HepG2 (cell line): ENCODE data around the gene ZNF653. TPM values are rescaled to one million over a fixed set of nuclear protein-coding genes. Genes with fewer than 3 reads are reported as not detected.
A peak's percentile ranks its signal among the peaks of the same experiment; 100 is the strongest.
"Not testable (repeated sequence)": the region's sequence is repeated elsewhere in the genome, so short reads cannot be mapped to it uniquely, and the experiment has no call there.

Experiments used
- ATAC-seq: fragments of 200-7000 bp; cut with Tn5 transposase; 3 replicates; pipeline ENCODE4 v1.9.1; 2020; ENCODE audit warnings: mild to moderate bottlenecking, moderate library complexity
- BruUV-seq: library from RNA; stranded (reverse); fragments of 400-500 nt; replicated peaks from 2 replicates; lab custom pipeline; 2021; lab: Mats Ljungman, UMichigan
- CTCF ChIA-PET: fragments of 300-600 bp; formaldehyde crosslinking; extraction: SDS; loops from one replicate; lab custom pipeline; 2021; ENCODE audit warnings: low total read pairs, inconsistent platforms, low intra/inter-chr PET ratio; lab: Yijun Ruan, JAX
- POLR2A ChIA-PET: fragments of 350-600 bp; sonication (Branson Sonifier 250); formaldehyde crosslinking; loops from one replicate; lab custom pipeline; 2020; ENCODE audit warnings: antibody characterized with exemption, inconsistent platforms; lab: Yijun Ruan, JAX
- DNase-seq: peaks from one replicate; pipeline ENCODE4 v3.0.0-alpha.2; 2015; ENCODE audit warnings: low spot score
- FAIRE-seq: peaks from 3 replicates; lab custom pipeline; 2011; peaks lifted over from hg19 to GRCh38; lab: Jason Lieb, UNC
- H2AFZ ChIP-seq: one replicate; pipeline ENCODE4 v1.6.1; 2011; ENCODE audit warnings: low read length, inconsistent platforms
- H3K27ac ChIP-seq: fragments of 300-600 bp; 3 replicates; pipeline ENCODE4 v1.8.0; 2011; ENCODE audit warnings: mixed run types, mild to moderate bottlenecking, mixed read lengths, low read length, inconsistent platforms; ENCODE audit not compliant: insufficient read depth; ENCODE audit errors: extremely low read length
- H3K27me3 ChIP-seq, 2 experiments: fragments of 200-600 bp in 1 of 2; 2 replicates in 1 of 2; 3 replicates in 1 of 2; pipeline versions ENCODE4 v1.6.0 to v1.8.0; 2011; ENCODE audit warnings: low read length in 2 of 2, mild to moderate bottlenecking in 2 of 2, moderate library complexity in 2 of 2, inconsistent platforms in 1 of 2; ENCODE audit not compliant: insufficient read depth in 2 of 2, control insufficient read depth in 1 of 2
- H3K36me3 ChIP-seq, 2 experiments: fragments of 200-600 bp in 1 of 2; replicated peaks in 1 of 2; 2 replicates in 1 of 2; 3 replicates in 1 of 2; pipeline versions ENCODE4 v1.5.1 to v1.8.0; 2011; ENCODE audit warnings: low read length in 2 of 2, inconsistent platforms in 1 of 2; ENCODE audit not compliant: insufficient read depth in 2 of 2, control insufficient read depth in 1 of 2
- H3K4me1 ChIP-seq: 2 replicates; pipeline ENCODE4 v1.5.1; 2012; ENCODE audit warnings: low read length, inconsistent platforms; ENCODE audit not compliant: insufficient read depth
- H3K4me2 ChIP-seq: 2 replicates; pipeline ENCODE4 v1.6.0; 2011; ENCODE audit warnings: low read depth, low read length, inconsistent platforms
- H3K4me3 ChIP-seq, 3 experiments: fragments of 200-600 bp in 1 of 3; sonication (generic), shearing (Covaris generic) in 1 of 3; replicated peaks in 1 of 3; 2 replicates each; pipeline ENCODE4 v1.5.1; 2011 to 2016; ENCODE audit warnings: low read length in 3 of 3, inconsistent platforms in 2 of 3, low read depth in 2 of 3, mild to moderate bottlenecking in 2 of 3, control low read depth in 1 of 3, mixed read lengths in 1 of 3; ENCODE audit not compliant: insufficient read depth in 1 of 3
- H3K79me2 ChIP-seq: one replicate; pipeline ENCODE4 v1.6.1; 2011; ENCODE audit warnings: low read length, inconsistent platforms; ENCODE audit not compliant: insufficient read depth
- H3K9ac ChIP-seq: 2 replicates; pipeline ENCODE4 v1.6.0; 2011; ENCODE audit warnings: mild to moderate bottlenecking, low read depth, low read length, inconsistent platforms; ENCODE audit not compliant: insufficient read depth
- H3K9me3 ChIP-seq: 2 replicates; pipeline ENCODE4 v1.5.1; 2012; ENCODE audit warnings: mild to moderate bottlenecking, low read length
- H4K20me1 ChIP-seq: 2 replicates; pipeline ENCODE4 v1.6.0; 2011; ENCODE audit warnings: inconsistent platforms, mild to moderate bottlenecking, low read length, moderate library complexity; ENCODE audit not compliant: insufficient read depth
- ZNF121 ChIP-seq: sonication (generic); formaldehyde crosslinking; IDR thresholded peaks from 2 replicates; pipeline ENCODE4 v1.5.0; 2020; ENCODE audit warnings: mild to moderate bottlenecking, missing genetic modification reagents
- WGBS: methylation state at CpG from one replicate; pipeline ENCODE4 v1.1.6; 2017; ENCODE audit warnings: low lambda C conversion rate; 5-methylcytosine and 5-hydroxymethylcytosine counted together
- in situ Hi-C: cut with HindIII; loops from 2 replicates; pipeline ENCODE4 v1.10.0; 2017; ENCODE audit warnings: low pct_unique_long_range_greater_than_20kb; ENCODE audit not compliant: extremely low pct_ligation_motif_present
- intact Hi-C: fragments of 100-400 bp; cut with micrococcal nuclease; formaldehyde crosslinking; loops from one replicate; pipeline ENCODE4 v1.10.0; 2022; ENCODE audit not compliant: unreplicated experiment
- microRNA-seq: library from miRNA; unstranded; fragments of <30 nt; microRNA quantifications from one replicate; pipeline ENCODE4, GENCODE V29; 2020
- polyA plus RNA-seq, 8 experiments: library from polyadenylated mRNA; depleted of rRNA in 3 of 8; stranded (reverse) in 7 of 8; unstranded in 1 of 8; fragments of >200 nt; fragmentation: Illumina TruSeq in 4 of 8; extraction: Trizol in 4 of 8; gene quantifications; 2 replicates each; pipeline versions ENCODE4 v1.2.1 to v1.2.3, GENCODE V29; 2011 to 2016; ENCODE audit warnings: low read depth in 4 of 8, missing spikeins in 1 of 8, mixed read lengths in 1 of 8; ENCODE audit not compliant: insufficient read depth in 1 of 8
- small RNA-seq, 3 experiments: library from RNA; depleted of rRNA; stranded (forward); fragments of <200 nt; gene quantifications; one replicate each; pipeline ENCODE3, GENCODE V24; 2012; ENCODE audit warnings: low read depth in 2 of 3, low replicate concordance in 1 of 3; ENCODE audit not compliant: insufficient read length in 3 of 3, insufficient read depth in 2 of 3
- total RNA-seq, 5 experiments: library from RNA; depleted of rRNA; stranded (reverse); fragments of >200 nt; fragmentation: Illumina TruSeq; extraction: Trizol; gene quantifications; 2 replicates each; pipeline ENCODE4 v1.2.3, GENCODE V29; 2016; ENCODE audit warnings: low read depth in 1 of 5

Gene ZNF653
- total and polyA plus RNA-seq, 2 of the 13 experiments (the other 11 are each of a cell fraction or from before 2014, with no cell fraction given) = 4.7 to 7.1 TPM

DNA sequence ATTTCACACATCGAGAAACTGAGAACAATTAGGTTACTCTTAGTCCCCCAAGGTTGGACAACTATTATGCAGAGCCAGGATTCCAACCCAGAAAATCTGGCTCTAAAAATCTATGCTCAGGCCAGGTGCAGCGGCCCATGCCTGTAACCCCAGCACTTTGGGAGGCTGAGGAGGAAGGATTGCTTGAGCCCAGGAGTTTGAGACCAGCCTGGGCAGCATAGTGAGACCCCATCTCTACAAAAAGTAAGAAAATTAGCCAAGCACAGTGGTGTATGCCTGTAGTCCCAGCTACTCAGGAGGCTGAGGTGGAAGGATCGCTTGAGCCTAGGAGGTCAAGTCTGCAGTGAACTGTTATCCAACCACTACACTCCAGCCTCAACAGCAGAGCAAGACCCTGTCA, 72.1 kb downstream of the ZNF653 start:
- BruUV-seq, in situ Hi-C loops: not testable (repeated sequence)
- H3K36me3 ChIP-seq = peaks cover 7 to 15% of the 10 kb centered on the region in 2 experiments
- H3K79me2 ChIP-seq = peaks cover 15% of the 10 kb centered on the region
- TF ChIP-seq ZNF121 = 0 out of 2 replicates have a peak, but pooled peaks have one; percentile 16
- TF ChIP-seq, all 625 proteins: peak for 1; not testable (repeated sequence) for 624
- WGBS = 87% methylated on average over 3 of the region's 3 CpGs
- H3K4me2 ChIP-seq, H3K9me3 ChIP-seq, H3K4me3 ChIP-seq, FAIRE-seq, H2AFZ ChIP-seq, intact Hi-C loops, DNase-seq, ATAC-seq, H4K20me1 ChIP-seq, CTCF ChIA-PET, H3K9ac ChIP-seq, H3K27me3 ChIP-seq, POLR2A ChIA-PET, H3K27ac ChIP-seq: not testable (repeated sequence)
- peaks cover 20% of the 10 kb centered on the region for H3K4me1 ChIP-seq

Small RNA genes within 50 kb of the gene (microRNA-seq; reads per million reads assigned to microRNA genes)
- 43.6 reads per million, percentile 66 among the genes with 10 or more reads in this experiment for gene MIR7974

Small RNA genes within 50 kb of the gene (small RNA-seq; reads per million reads assigned to genes)
- gene MIR7974 = 0 to 3.3 (median 1.3) reads per million in 3 experiments
- 0 reads per million in 3 experiments for gene RN7SL833P

Other genes with a start within 250 kb of the ZNF653 start
- gene DOCK6, start 243.3 kb downstream of the ZNF653 start, total RNA-seq (2016; rRNA removed; fragmentation: Illumina TruSeq; extraction: Trizol) = 4.1 and 5.4 TPM in 2 replicates
- gene DOCK6, start 243.3 kb downstream of the ZNF653 start, polyA plus RNA-seq (2011; rRNA removed) = 38.1 and 46.6 TPM in 2 replicates
- gene TSPAN16, start 209.7 kb downstream of the ZNF653 start, total RNA-seq (2016; rRNA removed; fragmentation: Illumina TruSeq; extraction: Trizol) = not detected in 2 replicates
- gene TSPAN16, start 209.7 kb downstream of the ZNF653 start, polyA plus RNA-seq (2011; rRNA removed) = not detected in 2 replicates
- gene RAB3D, start 166.2 kb downstream of the ZNF653 start, total RNA-seq (2016; rRNA removed; fragmentation: Illumina TruSeq; extraction: Trizol) = 2.0 and 3.3 TPM in 2 replicates
- 16.1 and 19.9 TPM in 2 replicates for gene RAB3D, start 166.2 kb downstream of the ZNF653 start, polyA plus RNA-seq (2011; rRNA removed)
- gene TMEM205, start 159.6 kb downstream of the ZNF653 start, total RNA-seq (2016; rRNA removed; fragmentation: Illumina TruSeq; extraction: Trizol) = 22.8 and 45.5 TPM in 2 replicates
- gene TMEM205, start 159.6 kb downstream of the ZNF653 start, polyA plus RNA-seq (2011; rRNA removed) = 98.7 and 119 TPM in 2 replicates
- 1.2 and 1.7 TPM in 2 replicates for gene CCDC159, start 159.3 kb downstream of the ZNF653 start, total RNA-seq (2016; rRNA removed; fragmentation: Illumina TruSeq; extraction: Trizol)
- gene CCDC159, start 159.3 kb downstream of the ZNF653 start, polyA plus RNA-seq (2011; rRNA removed) = 6.3 and 9.1 TPM in 2 replicates
- 0.77 and 1.5 TPM in 2 replicates for gene PLPPR2, start 150.4 kb downstream of the ZNF653 start, total RNA-seq (2016; rRNA removed; fragmentation: Illumina TruSeq; extraction: Trizol)
- 2.1 and 4.2 TPM in 2 replicates for gene PLPPR2, start 150.4 kb downstream of the ZNF653 start, polyA plus RNA-seq (2011; rRNA removed)
- gene SWSAP1, start 131.2 kb downstream of the ZNF653 start, total RNA-seq (2016; rRNA removed; fragmentation: Illumina TruSeq; extraction: Trizol) = 3.1 and 3.3 TPM in 2 replicates
- 2.7 and 3.9 TPM in 2 replicates for gene SWSAP1, start 131.2 kb downstream of the ZNF653 start, polyA plus RNA-seq (2011; rRNA removed)
- 1.2 and 2.9 TPM in 2 replicates for gene EPOR, start 121.5 kb downstream of the ZNF653 start, total RNA-seq (2016; rRNA removed; fragmentation: Illumina TruSeq; extraction: Trizol)
- gene EPOR, start 121.5 kb downstream of the ZNF653 start, polyA plus RNA-seq (2011; rRNA removed) = 5.3 and 7.0 TPM in 2 replicates
- 1.2 and 4.2 TPM in 2 replicates for gene RGL3, start 86.5 kb downstream of the ZNF653 start, total RNA-seq (2016; rRNA removed; fragmentation: Illumina TruSeq; extraction: Trizol)
- gene RGL3, start 86.5 kb downstream of the ZNF653 start, polyA plus RNA-seq (2011; rRNA removed) = 7.6 and 8.4 TPM in 2 replicates
- gene ODAD3, start 70.7 kb downstream of the ZNF653 start, total RNA-seq (2016; rRNA removed; fragmentation: Illumina TruSeq; extraction: Trizol) = 0.04 TPM in 1 of 2 replicates, not detected in the other
- gene ODAD3, start 70.7 kb downstream of the ZNF653 start, polyA plus RNA-seq (2011; rRNA removed) = 0.08 and 0.35 TPM in 2 replicates
- gene PRKCSH, start 70.2 kb downstream of the ZNF653 start, total RNA-seq (2016; rRNA removed; fragmentation: Illumina TruSeq; extraction: Trizol) = 44.2 and 125 TPM in 2 replicates
- 85.1 and 111 TPM in 2 replicates for gene PRKCSH, start 70.2 kb downstream of the ZNF653 start, polyA plus RNA-seq (2011; rRNA removed)
- not detected in 2 replicates for gene ELAVL3, start 24.8 kb downstream of the ZNF653 start, total RNA-seq (2016; rRNA removed; fragmentation: Illumina TruSeq; extraction: Trizol)
- gene ELAVL3, start 24.8 kb downstream of the ZNF653 start, polyA plus RNA-seq (2011; rRNA removed) = 0.03 TPM in 2 replicates
- gene ECSIT, start 23.3 kb upstream of the ZNF653 start, total RNA-seq (2016; rRNA removed; fragmentation: Illumina TruSeq; extraction: Trizol) = 32.2 and 36.4 TPM in 2 replicates
- gene ECSIT, start 23.3 kb upstream of the ZNF653 start, polyA plus RNA-seq (2011; rRNA removed) = 55.4 and 62.3 TPM in 2 replicates
- gene CNN1, start 33.0 kb upstream of the ZNF653 start, total RNA-seq (2016; rRNA removed; fragmentation: Illumina TruSeq; extraction: Trizol) = 0.55 and 1.1 TPM in 2 replicates
- 0.39 and 0.70 TPM in 2 replicates for gene CNN1, start 33.0 kb upstream of the ZNF653 start, polyA plus RNA-seq (2011; rRNA removed)
- 43.2 and 47.2 TPM in 2 replicates for gene ELOF1, start 53.4 kb upstream of the ZNF653 start, total RNA-seq (2016; rRNA removed; fragmentation: Illumina TruSeq; extraction: Trizol)
- gene ELOF1, start 53.4 kb upstream of the ZNF653 start, polyA plus RNA-seq (2011; rRNA removed) = 14.5 TPM in 2 replicates
- gene ACP5, start 71.8 kb upstream of the ZNF653 start, total RNA-seq (2016; rRNA removed; fragmentation: Illumina TruSeq; extraction: Trizol) = 0.94 and 1.3 TPM in 2 replicates
- 5.1 and 6.7 TPM in 2 replicates for gene ACP5, start 71.8 kb upstream of the ZNF653 start, polyA plus RNA-seq (2011; rRNA removed)
- 12.7 and 14.2 TPM in 2 replicates for gene ZNF627, start 91.6 kb upstream of the ZNF653 start, total RNA-seq (2016; rRNA removed; fragmentation: Illumina TruSeq; extraction: Trizol)
- 4.2 and 4.5 TPM in 2 replicates for gene ZNF627, start 91.6 kb upstream of the ZNF653 start, polyA plus RNA-seq (2011; rRNA removed)
- 11.7 and 18.2 TPM in 2 replicates for gene ZNF823, start 233.1 kb upstream of the ZNF653 start, total RNA-seq (2016; rRNA removed; fragmentation: Illumina TruSeq; extraction: Trizol)
- gene ZNF823, start 233.1 kb upstream of the ZNF653 start, polyA plus RNA-seq (2011; rRNA removed) = 5.1 and 5.7 TPM in 2 replicates